Ishikawa (cell line): ENCODE measurements around the gene CTPS1.

ENCODE experiments used
- CEBPB ChIP-seq: IDR thresholded peaks from 2 replicates; pipeline ENCODE4 v1.6.1; 2012
- CREB1 ChIP-seq: IDR thresholded peaks from 2 replicates; pipeline ENCODE4 v1.6.1; 2012; ENCODE audit warnings: low read depth
- EGR1 ChIP-seq: IDR thresholded peaks from 2 replicates; pipeline ENCODE4 v1.6.1; 2012
- EP300 ChIP-seq: IDR thresholded peaks from 2 replicates; pipeline ENCODE4 v1.6.1; 2012; ENCODE audit warnings: borderline replicate concordance
- FOXM1 ChIP-seq: IDR thresholded peaks from 2 replicates; pipeline ENCODE4 v1.6.1; 2012; ENCODE audit warnings: low read depth, borderline replicate concordance
- MAX ChIP-seq: IDR thresholded peaks from 2 replicates; pipeline ENCODE4 v1.6.1; 2012
- NFIC ChIP-seq: IDR thresholded peaks from 2 replicates; pipeline ENCODE4 v1.6.1; 2012
- RAD21 ChIP-seq: IDR thresholded peaks from 2 replicates; pipeline ENCODE4 v1.6.1; 2012; ENCODE audit warnings: low read depth
- TAF1 ChIP-seq: IDR thresholded peaks from 2 replicates; pipeline ENCODE4 v1.6.1; 2012; ENCODE audit warnings: low read depth, mild to moderate bottlenecking
- TCF12 ChIP-seq: IDR thresholded peaks from 2 replicates; pipeline ENCODE4 v1.6.1; 2012; ENCODE audit warnings: low read depth
- TEAD4 ChIP-seq: IDR thresholded peaks from 2 replicates; pipeline ENCODE4 v1.6.1; 2012
- YY1 ChIP-seq: IDR thresholded peaks from 2 replicates; pipeline ENCODE4 v1.6.1; 2012; ENCODE audit warnings: low read depth
- ZBTB7A ChIP-seq: IDR thresholded peaks from 2 replicates; pipeline ENCODE4 v1.6.1; 2012; ENCODE audit warnings: low read depth
- TF ChIP-seq, protein P1 (sequence below): IDR thresholded peaks from 2 replicates; pipeline ENCODE4 v1.6.1; 2012
- TF ChIP-seq, protein P2 (sequence below): IDR thresholded peaks from 2 replicates; pipeline ENCODE4 v1.6.1; 2012; ENCODE audit warnings: low read depth, mild to moderate bottlenecking

Gene CTPS1

GRCh38 chr1:41019353-41019745 is 39.9 kb downstream of the CTPS1 start:
- no peak for TF ChIP-seq NFIC
- TF ChIP-seq, protein P1, sequence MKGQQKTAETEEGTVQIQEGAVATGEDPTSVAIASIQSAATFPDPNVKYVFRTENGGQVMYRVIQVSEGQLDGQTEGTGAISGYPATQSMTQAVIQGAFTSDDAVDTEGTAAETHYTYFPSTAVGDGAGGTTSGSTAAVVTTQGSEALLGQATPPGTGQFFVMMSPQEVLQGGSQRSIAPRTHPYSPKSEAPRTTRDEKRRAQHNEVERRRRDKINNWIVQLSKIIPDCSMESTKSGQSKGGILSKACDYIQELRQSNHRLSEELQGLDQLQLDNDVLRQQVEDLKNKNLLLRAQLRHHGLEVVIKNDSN: no peak
- no peak for TF ChIP-seq CEBPB
- no peak for TF ChIP-seq ZBTB7A
- TF ChIP-seq CREB1: no peak
- TF ChIP-seq TEAD4: no peak
- no peak for TF ChIP-seq TCF12
- TF ChIP-seq TAF1: no peak
- TF ChIP-seq YY1: no peak
- TF ChIP-seq FOXM1: no peak
- no peak for TF ChIP-seq RAD21
- TF ChIP-seq, protein P2, sequence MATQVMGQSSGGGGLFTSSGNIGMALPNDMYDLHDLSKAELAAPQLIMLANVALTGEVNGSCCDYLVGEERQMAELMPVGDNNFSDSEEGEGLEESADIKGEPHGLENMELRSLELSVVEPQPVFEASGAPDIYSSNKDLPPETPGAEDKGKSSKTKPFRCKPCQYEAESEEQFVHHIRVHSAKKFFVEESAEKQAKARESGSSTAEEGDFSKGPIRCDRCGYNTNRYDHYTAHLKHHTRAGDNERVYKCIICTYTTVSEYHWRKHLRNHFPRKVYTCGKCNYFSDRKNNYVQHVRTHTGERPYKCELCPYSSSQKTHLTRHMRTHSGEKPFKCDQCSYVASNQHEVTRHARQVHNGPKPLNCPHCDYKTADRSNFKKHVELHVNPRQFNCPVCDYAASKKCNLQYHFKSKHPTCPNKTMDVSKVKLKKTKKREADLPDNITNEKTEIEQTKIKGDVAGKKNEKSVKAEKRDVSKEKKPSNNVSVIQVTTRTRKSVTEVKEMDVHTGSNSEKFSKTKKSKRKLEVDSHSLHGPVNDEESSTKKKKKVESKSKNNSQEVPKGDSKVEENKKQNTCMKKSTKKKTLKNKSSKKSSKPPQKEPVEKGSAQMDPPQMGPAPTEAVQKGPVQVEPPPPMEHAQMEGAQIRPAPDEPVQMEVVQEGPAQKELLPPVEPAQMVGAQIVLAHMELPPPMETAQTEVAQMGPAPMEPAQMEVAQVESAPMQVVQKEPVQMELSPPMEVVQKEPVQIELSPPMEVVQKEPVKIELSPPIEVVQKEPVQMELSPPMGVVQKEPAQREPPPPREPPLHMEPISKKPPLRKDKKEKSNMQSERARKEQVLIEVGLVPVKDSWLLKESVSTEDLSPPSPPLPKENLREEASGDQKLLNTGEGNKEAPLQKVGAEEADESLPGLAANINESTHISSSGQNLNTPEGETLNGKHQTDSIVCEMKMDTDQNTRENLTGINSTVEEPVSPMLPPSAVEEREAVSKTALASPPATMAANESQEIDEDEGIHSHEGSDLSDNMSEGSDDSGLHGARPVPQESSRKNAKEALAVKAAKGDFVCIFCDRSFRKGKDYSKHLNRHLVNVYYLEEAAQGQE: no peak

DNA sequence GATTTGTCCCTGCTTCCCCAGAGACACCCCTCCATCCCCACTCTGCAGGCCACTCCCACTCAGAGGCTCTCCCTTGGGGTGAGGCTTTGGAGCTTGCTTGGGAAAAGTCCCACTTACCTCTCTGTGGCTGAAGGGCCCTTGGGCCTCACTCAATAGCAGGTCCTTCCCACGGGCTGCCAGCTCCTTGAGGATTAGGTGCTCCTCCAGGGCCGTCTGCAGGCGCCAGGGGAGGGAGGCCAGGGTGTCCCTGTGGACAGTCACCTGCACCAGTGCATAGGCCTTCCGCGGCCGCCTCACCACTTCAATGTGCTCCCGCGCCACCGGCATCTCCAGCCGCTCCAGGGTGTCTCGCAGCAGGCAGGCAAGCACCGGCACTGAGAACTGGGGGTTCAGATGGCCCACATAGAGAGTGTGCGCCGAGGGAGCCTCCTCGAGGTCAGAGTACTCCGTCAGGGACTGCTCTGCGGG is 40.6 kb downstream of the CTPS1 start:
- TF ChIP-seq CREB1 (no peak), NFIC (no peak), ZBTB7A (no peak), TCF12 (no peak), EGR1 (no peak), MAX (no peak), EP300 (no peak), CEBPB (no peak), TAF1 (no peak), FOXM1 (no peak), RAD21 (no peak), YY1 (no peak), TEAD4 (no peak)
- TF ChIP-seq, protein P1: no peak

GRCh38 chr1:41020654-41021053 is 41.2 kb downstream of the CTPS1 start:
- TF ChIP-seq RAD21 (no peak), TCF12 (no peak), TAF1 (no peak), EGR1 (no peak), TEAD4 (no peak)
- TF ChIP-seq, protein P1: no peak

DNA sequence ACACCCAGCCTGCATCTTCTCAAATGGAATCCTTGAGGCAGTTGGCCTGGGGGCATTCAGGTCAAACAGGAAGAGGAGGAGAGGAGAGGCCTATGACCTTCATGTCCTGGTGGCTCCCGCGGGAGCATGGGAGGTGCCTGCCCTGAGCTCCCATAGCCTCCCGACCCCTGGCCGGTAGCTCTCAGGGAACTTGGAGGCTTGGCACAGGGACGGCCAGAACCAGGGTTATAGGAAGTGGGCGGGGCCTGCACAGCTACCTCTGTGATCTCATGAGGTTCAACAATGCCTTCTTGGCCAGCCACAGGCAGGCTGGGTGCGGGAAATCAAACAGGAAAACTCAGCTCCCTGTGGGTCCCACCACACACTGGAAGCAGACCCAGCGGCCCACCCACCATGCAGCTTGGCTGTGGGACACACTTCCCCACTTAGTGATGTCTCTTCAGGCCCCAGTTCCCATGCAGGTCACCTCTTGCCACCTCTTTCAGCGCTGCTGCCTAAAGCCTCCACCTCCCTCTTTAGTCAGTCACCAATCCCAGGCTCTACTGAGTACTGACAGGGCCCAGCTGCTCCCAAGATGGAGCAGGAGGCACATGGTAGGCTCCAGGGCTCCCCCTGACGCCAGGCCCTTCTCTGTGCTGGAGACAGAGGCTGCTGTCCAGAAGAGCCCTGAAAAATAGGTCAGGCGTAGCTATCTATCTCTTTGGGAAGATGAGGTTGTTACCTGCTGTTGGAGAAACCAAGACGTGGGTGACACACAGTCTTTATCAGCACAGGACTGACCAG is 42.2 kb downstream of the CTPS1 start, which contains the start of gene SLFNL1:
SLFNL1 (minus strand) TSS at position 200 of the 783 bp plus-strand sequence. CDS start 1,065 bp downstream, outside the sequence.
- no peak for TF ChIP-seq RAD21
- TF ChIP-seq ZBTB7A: no peak
- TF ChIP-seq, protein P2: no peak
- TF ChIP-seq EGR1: no peak
- TF ChIP-seq MAX: no peak
- TF ChIP-seq CREB1: no peak
- no peak for TF ChIP-seq TCF12
- TF ChIP-seq EP300: no peak
- TF ChIP-seq TEAD4: no peak
- no peak for TF ChIP-seq FOXM1

DNA sequence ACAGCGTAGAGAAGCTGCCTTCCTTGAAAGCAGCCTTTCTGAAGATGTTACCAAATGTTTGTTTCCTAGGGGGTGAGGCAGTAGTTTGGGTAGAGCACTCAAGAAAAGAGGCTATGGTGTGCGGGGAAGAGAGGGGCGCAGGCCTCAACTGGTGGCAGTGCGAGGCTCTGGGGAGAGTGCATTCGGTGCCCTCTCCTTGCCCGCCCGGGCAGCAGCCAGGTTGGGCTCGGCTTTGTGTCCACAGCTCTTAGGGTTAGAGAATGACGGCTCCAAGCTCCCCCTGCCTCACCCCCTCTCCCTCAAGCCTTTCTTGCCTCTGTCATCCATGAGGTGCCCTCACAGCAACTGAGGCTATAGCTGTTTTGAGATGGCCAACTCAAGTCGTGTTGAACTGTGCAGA is 42.9 kb downstream of the CTPS1 start:
- TF ChIP-seq TEAD4: no peak
- TF ChIP-seq, protein P1: no peak
- no peak for TF ChIP-seq TAF1
- no peak for TF ChIP-seq RAD21
